ENCODE measurements around the gene RMRP. TPM values are rescaled to one million over a fixed set of nuclear protein-coding genes. Genes with fewer than 3 reads are reported as not detected.
A peak's percentile ranks its signal among the peaks of the same experiment; 100 is the strongest.
"Not testable (repeated sequence)": the region's sequence is repeated elsewhere in the genome, so short reads cannot be mapped to it uniquely, and the experiment has no call there.

The RMRP gene
- total RNA-seq, 1 donor from 2014 or later = 16,495 TPM

DNA sequence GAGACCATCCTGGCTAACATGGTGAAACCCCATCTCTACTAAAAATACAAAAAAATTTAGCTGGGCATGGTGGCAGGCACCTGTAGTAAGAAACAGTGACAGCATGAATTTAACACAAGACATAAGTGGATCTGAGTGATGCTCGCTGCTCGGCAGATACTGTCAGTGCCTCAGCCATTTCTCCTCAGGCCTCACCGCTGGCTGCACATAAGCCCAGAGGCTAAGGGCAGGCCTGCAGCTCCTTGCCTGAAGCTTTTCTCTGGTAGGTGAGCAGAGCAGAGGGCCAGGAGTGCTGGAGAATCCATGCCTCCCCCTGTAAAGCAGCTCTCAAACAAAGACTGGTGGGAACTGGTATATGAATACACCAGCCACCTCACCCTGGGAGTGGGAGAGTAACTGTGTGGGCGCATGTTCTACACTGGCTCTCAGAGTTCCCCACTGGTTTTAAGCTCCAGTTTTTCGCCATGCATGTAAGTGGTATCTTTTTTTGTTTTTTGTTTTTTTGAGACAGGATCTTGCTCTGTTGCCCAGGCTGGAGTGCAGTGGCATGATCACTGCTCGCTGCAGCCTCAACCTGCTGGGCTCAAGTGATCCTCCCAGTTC is 29.3 kb downstream of the RMRP start:
- DNase-seq (no peak), ATAC-seq (no peak)
- intact Hi-C loops (cut with micrococcal nuclease) = no loop called here

- intact Hi-C loops (cut with micrococcal nuclease) = no loop called here
Observed at GRCh38 chr9:35627575-35627974, 30.2 kb downstream of the RMRP start.

GRCh38 chr9:35619800-35620158 is 38.0 kb downstream of the RMRP start:
- ATAC-seq (no peak), DNase-seq (no peak)
- intact Hi-C loops (cut with micrococcal nuclease) = no loop called here

More at GRCh38 chr9:35627575-35627974, 30.2 kb downstream of the RMRP start:
- no peak for DNase-seq
- no peak for ATAC-seq

DNA sequence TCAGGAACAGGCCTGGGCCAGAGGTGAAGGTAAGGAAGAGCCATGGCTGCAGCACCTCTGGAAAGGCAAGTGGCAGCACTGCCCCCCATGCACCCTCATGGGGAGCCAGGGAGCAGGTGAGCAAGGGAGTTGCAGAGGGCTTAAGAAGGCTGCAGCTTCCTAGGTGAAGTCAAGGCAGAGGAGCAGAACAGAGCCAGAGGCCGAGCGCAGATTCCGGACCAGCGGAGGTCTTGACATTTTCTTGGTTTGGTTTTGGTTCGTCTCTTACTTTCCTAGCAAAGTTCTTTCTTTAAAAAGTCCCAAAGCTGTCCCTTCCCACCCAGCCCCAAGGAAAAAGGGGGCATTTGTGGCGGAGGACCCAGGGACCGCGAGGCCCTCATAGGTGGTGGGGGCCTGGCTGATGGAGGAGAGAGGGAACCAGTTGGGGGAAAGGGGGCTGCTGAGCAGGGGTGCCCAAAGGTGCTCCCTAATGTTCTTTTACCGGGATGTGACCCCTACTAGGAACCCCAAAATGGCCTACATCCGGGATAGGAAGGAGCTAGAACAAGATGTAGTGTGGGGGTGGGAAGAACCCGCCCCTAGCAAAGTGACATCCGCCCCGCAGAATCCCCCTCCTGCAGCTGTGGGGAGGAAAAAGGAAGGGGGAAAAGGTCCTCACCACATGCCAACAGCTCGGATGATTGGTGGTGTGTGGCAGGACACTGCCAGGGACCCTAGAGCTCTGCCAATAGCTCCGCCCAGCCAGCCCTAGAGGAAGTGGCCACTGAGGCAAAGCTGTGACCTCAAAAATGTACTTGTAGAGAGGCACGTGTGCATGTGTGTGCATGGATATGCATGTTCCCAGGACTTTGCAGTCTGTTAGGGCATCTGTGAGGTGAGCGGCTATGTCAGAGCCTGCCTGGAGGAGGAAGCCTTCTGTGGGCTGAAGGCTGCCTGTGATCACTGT is 38.7 kb downstream of the RMRP start:
- intact Hi-C loops (cut with micrococcal nuclease) = no loop called here
- peak; percentile 31 for ATAC-seq

DNA sequence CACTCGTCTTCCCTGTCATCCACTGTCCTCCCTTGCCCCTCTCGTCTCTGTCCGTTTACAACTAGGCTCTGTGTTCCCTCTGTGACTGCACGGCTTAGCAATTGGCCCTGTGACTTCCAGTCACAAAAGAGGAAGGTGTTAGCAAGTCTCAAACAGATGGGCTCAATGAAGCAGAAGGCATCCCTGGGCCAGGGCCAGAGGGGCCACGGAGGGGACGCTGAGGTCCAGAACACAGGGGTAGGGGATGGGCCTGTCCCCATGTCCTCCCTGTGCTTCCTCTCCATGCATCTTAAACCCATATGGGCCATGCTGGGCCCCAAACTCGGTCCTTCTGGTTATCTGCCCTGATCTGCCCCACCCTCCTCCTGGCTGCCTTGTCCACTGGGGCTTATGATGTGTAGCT is 39.5 kb downstream of the RMRP start, which contains the start of gene CD72:
CD72 (minus strand) TSS at position 89 of the 403 bp plus-strand sequence. CDS start 110 bp downstream, outside the sequence.
- intact Hi-C loops (cut with micrococcal nuclease) = no loop called here
- ATAC-seq (peak; percentile 33), DNase-seq (no peak)

More for the DNA sequence above, 38.7 kb downstream of the RMRP start:
- DNase-seq = peak; percentile 40

DNA sequence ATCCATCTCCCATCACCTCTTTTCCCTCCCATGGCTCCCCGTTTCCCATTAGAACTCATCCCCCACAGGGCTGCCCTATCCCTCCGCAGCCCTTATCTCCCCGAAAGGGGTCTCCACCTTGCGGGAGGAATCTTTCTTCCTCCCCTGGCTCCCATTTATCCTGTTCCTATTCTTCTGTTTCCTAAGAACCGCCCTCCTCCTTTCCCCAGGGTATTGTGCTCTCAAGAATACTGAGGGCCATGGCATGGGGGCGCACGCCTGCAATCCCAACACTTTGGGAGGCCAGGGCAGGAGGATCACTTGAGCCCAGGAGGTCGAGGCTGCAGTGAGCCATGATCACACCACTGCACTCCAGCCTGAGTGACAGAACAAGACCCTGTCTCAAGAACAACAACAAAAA is 40.3 kb downstream of the RMRP start:
- DNase-seq = no peak
- intact Hi-C loops (cut with micrococcal nuclease) = no loop called here
- no peak for ATAC-seq

GRCh38 chr9:35616681-35617459 is 40.9 kb downstream of the RMRP start:
- peak; percentile 81 for DNase-seq
- intact Hi-C loops (cut with micrococcal nuclease) = no loop called here
- peak; percentile 74 for ATAC-seq

DNA sequence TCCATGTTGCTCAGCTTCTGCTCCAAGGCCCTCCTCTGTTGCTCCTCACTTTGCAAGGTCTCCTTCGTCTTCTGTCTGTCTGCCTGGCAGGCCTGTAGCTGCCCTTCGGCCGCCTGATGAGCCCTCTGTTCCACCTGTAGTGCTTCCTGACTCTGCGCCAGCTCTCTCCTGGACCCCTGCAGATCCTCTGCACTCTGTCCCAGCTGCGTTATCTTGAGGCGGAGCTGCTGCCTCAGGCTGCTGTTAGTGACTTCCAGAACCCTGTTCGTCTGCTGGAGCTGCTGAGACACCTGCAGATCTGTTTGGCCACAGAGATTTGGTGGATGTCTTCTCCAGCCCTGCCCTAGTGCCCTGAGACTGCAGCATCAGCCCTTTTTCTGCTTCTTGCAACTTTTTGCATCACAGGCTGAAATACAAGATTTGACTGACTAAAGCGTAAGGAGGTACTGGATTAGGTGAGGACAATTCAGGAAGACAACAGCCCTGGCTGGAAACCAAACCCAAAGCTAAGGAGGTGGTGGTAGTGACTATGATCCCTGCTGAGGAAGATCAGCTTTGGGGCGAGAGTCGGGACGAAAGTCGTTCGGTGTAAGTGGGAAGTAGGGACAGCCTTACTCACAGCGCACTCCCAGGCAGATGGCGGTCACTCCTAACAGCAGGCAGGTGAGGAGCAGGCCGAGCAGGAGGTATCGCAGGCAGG is 41.7 kb downstream of the RMRP start:
- ATAC-seq (no peak), DNase-seq (no peak)

GRCh38 chr9:35612843-35613242 is 45.0 kb downstream of the RMRP start:
- ATAC-seq = no peak
- intact Hi-C loops (cut with micrococcal nuclease) = no loop called here

More for the DNA sequence above, 41.7 kb downstream of the RMRP start:
- intact Hi-C loops (cut with micrococcal nuclease) = no loop called here

DNA sequence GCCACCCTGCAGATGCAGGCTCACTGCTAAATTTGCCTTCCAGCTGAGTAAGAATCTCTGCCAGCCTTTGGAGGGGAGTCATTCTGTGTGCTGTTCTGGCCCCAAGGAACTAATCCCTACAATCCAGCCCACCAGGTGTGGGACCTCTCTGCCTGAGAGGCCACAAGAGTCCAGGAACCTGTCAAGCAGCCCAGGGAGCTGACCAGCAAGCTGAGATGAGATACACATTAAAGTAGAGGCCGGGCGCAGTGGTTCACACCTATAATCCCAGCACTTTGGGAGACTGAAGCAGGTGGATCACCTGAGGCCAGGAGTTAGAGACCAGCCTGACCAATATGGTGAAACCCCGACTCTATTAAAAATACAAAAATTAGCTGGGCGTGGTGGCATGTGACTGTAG is 45.8 kb downstream of the RMRP start:
- intact Hi-C loops (cut with micrococcal nuclease); DNase-seq; ATAC-seq: not testable (repeated sequence)

More at GRCh38 chr9:35612843-35613242, 45.0 kb downstream of the RMRP start:
- DNase-seq = no peak

DNA sequence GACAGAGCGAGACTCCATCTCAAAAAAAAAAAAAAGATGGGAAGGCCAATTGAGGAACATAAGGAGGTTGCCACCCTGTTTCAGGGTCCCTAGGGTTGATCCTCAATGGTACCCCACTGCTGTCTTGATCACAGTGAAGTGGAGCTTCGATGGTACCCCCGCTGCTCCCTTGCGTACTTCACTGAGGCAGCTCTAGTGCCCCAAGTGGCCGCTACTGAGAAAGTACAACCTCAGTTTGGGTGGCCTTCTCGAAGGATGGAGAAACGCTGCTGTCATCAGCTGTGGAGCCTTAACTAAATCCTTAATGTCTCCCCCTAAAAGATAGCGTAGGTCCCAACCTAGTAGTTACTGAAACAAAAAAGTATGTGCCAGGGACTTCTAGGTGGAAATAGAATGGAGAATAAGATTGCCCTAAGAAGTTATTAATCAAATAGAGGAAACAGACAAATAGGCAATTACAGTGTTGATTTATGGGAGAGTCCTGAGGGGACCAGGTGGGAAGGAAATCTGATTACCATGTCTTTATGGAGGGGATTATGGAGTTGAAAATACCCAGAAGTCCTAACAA is 46.5 kb downstream of the RMRP start:
- intact Hi-C loops (cut with micrococcal nuclease) = no loop called here
- DNase-seq = peak; percentile 59
- ATAC-seq = peak; percentile 53

DNA sequence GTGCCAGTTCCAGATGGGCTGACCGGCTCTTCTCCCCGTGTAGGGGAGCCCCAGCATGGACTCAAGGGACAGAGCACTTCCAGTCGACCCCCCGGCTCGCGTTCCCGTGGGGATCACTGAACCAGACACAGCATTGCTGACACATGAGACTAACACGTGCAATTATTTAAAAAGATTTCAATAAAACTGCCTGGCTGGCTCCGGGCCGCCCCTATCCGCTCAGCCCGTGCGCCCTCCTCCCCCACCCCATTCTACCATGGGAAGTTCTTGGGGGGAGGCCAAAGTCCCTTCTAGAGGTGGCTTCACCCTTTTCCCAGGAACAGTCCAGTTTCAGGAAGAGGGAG is 48.0 kb downstream of the RMRP start:
- no peak for ATAC-seq
- intact Hi-C loops (cut with micrococcal nuclease) = no loop called here
- DNase-seq = no peak

DNA sequence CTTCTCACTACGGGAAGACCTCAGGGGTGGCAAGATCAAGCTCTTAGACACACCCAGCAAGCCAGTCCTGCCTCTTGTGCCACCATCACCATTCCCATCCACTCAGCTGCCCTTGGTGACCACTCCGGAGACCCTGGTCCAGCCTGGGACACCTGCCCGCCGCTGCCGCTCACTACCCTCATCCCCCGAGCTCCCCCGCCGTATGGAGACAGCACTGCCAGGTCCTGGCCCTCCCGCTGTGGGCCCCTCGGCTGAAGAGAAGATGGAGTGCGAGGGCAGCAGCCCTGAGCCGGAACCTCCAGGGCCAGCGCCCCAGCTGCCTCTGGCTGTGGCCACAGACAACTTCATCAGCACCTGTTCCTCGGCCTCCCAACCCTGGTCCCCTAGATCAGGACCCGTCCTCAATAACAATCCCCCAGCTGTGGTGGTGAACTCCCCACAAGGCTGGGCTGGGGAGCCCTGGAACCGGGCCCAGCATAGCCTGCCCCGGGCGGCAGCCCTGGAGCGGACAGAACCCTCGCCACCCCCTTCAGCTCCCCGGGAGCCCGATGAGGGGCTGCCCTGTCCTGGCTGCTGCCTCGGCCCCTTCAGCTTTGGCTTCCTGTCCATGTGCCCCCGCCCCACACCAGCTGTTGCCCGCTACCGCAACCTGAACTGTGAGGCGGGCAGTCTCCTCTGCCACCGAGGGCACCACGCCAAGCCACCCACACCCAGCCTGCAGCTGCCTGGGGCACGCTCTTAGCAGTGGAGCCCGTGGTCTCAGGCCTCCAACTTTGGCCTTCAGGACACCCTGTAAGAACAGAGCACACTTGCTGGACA is 48.6 kb downstream of the RMRP start:
- intact Hi-C loops (cut with micrococcal nuclease) = no loop called here
- DNase-seq = no peak
- no peak for ATAC-seq

- intact Hi-C loops (cut with micrococcal nuclease) = no loop called here
Observed at GRCh38 chr9:35608221-35608620, 49.6 kb downstream of the RMRP start.

More at GRCh38 chr9:35608221-35608620, 49.6 kb downstream of the RMRP start:
- no peak for ATAC-seq
- no peak for DNase-seq

All from left ventricle myocardium superior (tissue), 1 donor.